B cell (primary cell): Measurements from ENCODE around the gene GLYATL3. TPM values are rescaled to one million over a fixed set of nuclear protein-coding genes. Genes with fewer than 3 reads are reported as not detected.
"Not testable (repeated sequence)": the region's sequence is repeated elsewhere in the genome, so short reads cannot be mapped to it uniquely, and the experiment has no call there.

Experiments used
- ATAC-seq: fragments of 200-7000 bp; cut with Tn5 transposase; one replicate; pipeline ENCODE4 v1.10.0; 2021; ENCODE audit warnings: low read depth, mild to moderate bottlenecking, moderate number of reproducible peaks, moderate library complexity
- CTCF ChIA-PET: fragments of 350-600 bp; sonication (Branson Sonifier 250); formaldehyde crosslinking; loops from one replicate; lab custom pipeline; 2021; ENCODE audit warnings: antibody characterized with exemption, inconsistent platforms; lab: Charles Lee
- POLR2A ChIA-PET: fragments of 350-600 bp; sonication (Branson Sonifier 250); formaldehyde crosslinking; loops from one replicate; lab custom pipeline; 2021; ENCODE audit warnings: antibody characterized with exemption; lab: Charles Lee
- DNase-seq: peaks from one replicate; pipeline ENCODE4 v3.0.0; 2013
- H2AFZ ChIP-seq: 2 replicates; pipeline ENCODE4 v1.6.1; 2012; ENCODE audit warnings: mild to moderate bottlenecking, low read depth, low read length; ENCODE audit not compliant: insufficient read depth, poor library complexity, severe bottlenecking
- H3K27ac ChIP-seq, 2 donors: 1 replicate in 1 of 2; 2 replicates in 1 of 2; pipeline ENCODE4 v1.5.1; 2012 to 2013; ENCODE audit warnings: low read length in 2 of 2, mild to moderate bottlenecking in 2 of 2, moderate library complexity in 1 of 2
- H3K27me3 ChIP-seq, 4 experiments: fragments of 200-600 bp in 1 of 4; sonication (generic) in 1 of 4; replicated peaks in 1 of 4; 1 replicate in 2 of 4; 2 replicates in 2 of 4; pipeline versions ENCODE4 v1.6.1 to v1.7.0; 2013 to 2016; ENCODE audit warnings: low read length in 3 of 4, mild to moderate bottlenecking in 2 of 4, mixed read lengths in 1 of 4, moderate library complexity in 1 of 4; ENCODE audit not compliant: insufficient read depth in 4 of 4, control insufficient read depth in 3 of 4; ENCODE audit errors: control extremely low read depth in 1 of 4
- H3K36me3 ChIP-seq, 2 experiments: replicated peaks in 1 of 2; 1 replicate in 1 of 2; 2 replicates in 1 of 2; pipeline versions ENCODE4 v1.6.1 to v1.7.1; 2013; ENCODE audit warnings: low read length in 1 of 2; ENCODE audit not compliant: insufficient read depth in 2 of 2, control insufficient read depth in 1 of 2; ENCODE audit errors: control extremely low read depth in 1 of 2, extremely low read depth in 1 of 2
- H3K4me1 ChIP-seq, 2 donors: fragments of 200-600 bp in 1 of 2; sonication (generic) in 1 of 2; 1 replicate in 1 of 2; 2 replicates in 1 of 2; pipeline versions ENCODE4 v1.5.1 to v1.6.1; 2013 to 2017; ENCODE audit warnings: low read length in 2 of 2; ENCODE audit not compliant: control insufficient read depth in 2 of 2, insufficient read depth in 2 of 2
- H3K4me2 ChIP-seq: replicated peaks from 2 replicates; pipeline ENCODE3; 2012; ENCODE audit warnings: mild to moderate bottlenecking, low read depth, low read length; ENCODE audit not compliant: poor library complexity, severe bottlenecking
- H3K4me3 ChIP-seq, 5 experiments: fragments of 200-600 bp in 1 of 5; sonication (generic) in 1 of 5; 1 replicate in 3 of 5; 2 replicates in 2 of 5; pipeline versions ENCODE4 v1.5.1 to v1.7.0; 2011 to 2016; ENCODE audit warnings: low read length in 4 of 5, mild to moderate bottlenecking in 4 of 5, low read depth in 2 of 5, control low read depth in 1 of 5, moderate library complexity in 1 of 5; ENCODE audit not compliant: insufficient read depth in 1 of 5; ENCODE audit errors: control extremely low read depth in 1 of 5, extremely low read depth in 1 of 5
- H3K79me2 ChIP-seq: fragments of 200-600 bp; sonication (generic); one replicate; pipeline ENCODE4 v1.6.0; 2016; ENCODE audit warnings: low read length; ENCODE audit not compliant: control insufficient read depth, insufficient read depth
- H3K9ac ChIP-seq: fragments of 200-600 bp; sonication (generic); 2 replicates; pipeline ENCODE4 v1.6.1; 2017; ENCODE audit warnings: mild to moderate bottlenecking, low read length, moderate library complexity
- H3K9me3 ChIP-seq, 3 donors: one replicate each; pipeline versions ENCODE4 v1.6.1 to v1.7.1; 2013; ENCODE audit warnings: low read length in 2 of 3; ENCODE audit not compliant: control insufficient read depth in 2 of 3, insufficient read depth in 1 of 3; ENCODE audit errors: control extremely low read depth in 1 of 3
- H4K20me1 ChIP-seq: 2 replicates; pipeline ENCODE4 v1.6.0; 2012; ENCODE audit warnings: mild to moderate bottlenecking, low read length; ENCODE audit not compliant: insufficient read depth, control insufficient read depth, poor library complexity, severe bottlenecking
- H3K27ac Mint-ChIP-seq: one replicate; pipeline ENCODE4 v1.8.0; 2021; ENCODE audit warnings: mixed read lengths
- H3K27me3 Mint-ChIP-seq: one replicate; pipeline ENCODE4 v1.8.0; 2021; ENCODE audit warnings: mixed read lengths
- H3K4me1 Mint-ChIP-seq: one replicate; pipeline ENCODE4 v1.8.0; 2021; ENCODE audit warnings: mixed read lengths
- H3K4me3 Mint-ChIP-seq: one replicate; pipeline ENCODE4 v1.8.0; 2021; ENCODE audit warnings: mixed read lengths
- H3K9me3 Mint-ChIP-seq: one replicate; pipeline ENCODE4 v1.8.0; 2022; ENCODE audit warnings: mixed read lengths; ENCODE audit not compliant: insufficient read depth
- CTCF ChIP-seq: fragments of 200-600 bp; IDR thresholded peaks from one replicate; pipeline ENCODE4 v1.8.0; 2022; ENCODE audit warnings: antibody characterized with exemption, mild to moderate bottlenecking
- EZH2 ChIP-seq: IDR thresholded peaks from 2 replicates; pipeline ENCODE4 v1.6.1; 2012; ENCODE audit warnings: borderline replicate concordance, low read depth, mild to moderate bottlenecking, moderate library complexity, low read length; ENCODE audit not compliant: insufficient read depth, poor library complexity, severe bottlenecking
- WGBS: methylation state at CpG from one replicate; pipeline ENCODE4 v1.1.5; 2013; ENCODE audit warnings: missing lambda C conversion rate; ENCODE audit not compliant: insufficient coverage; 5-methylcytosine and 5-hydroxymethylcytosine counted together
- intact Hi-C: fragments of 100-400 bp; cut with micrococcal nuclease; formaldehyde crosslinking; loops from one replicate; pipeline ENCODE4 v1.10.0; 2022
- polyA plus RNA-seq: library from polyadenylated mRNA; depleted of rRNA; stranded (reverse); fragments of >200 nt; gene quantifications from 2 replicates; pipeline ENCODE4 v1.2.3, GENCODE V29; 2012
- total RNA-seq, 2 donors: library from RNA; stranded (reverse); fragments of 120-200 nt in 1 of 2; gene quantifications; 1 replicate in 1 of 2; 2 replicates in 1 of 2; pipeline versions ENCODE4 v1.2.3 to v1.2.4, GENCODE V29; 2013 to 2022

GLYATL3 gene
- total and polyA plus RNA-seq, 2 donors (not counting 1 experiment from before 2014, with no cell fraction given): not detected

GRCh38 chr6:49479308-49479970 lies 20.3 kb upstream of the GLYATL3 start:
- ChIA-PET POLR2A (no interaction called here), CTCF (no interaction called here)
- intact Hi-C loops: no loop called here
- Histone ChIP-seq H3K27me3 (no peaks in the 10 kb centered on the region), H3K4me1 (no peaks in the 10 kb centered on the region), H2AFZ (no peak overlapping the region), H3K4me2 (no peak overlapping the region), H3K36me3 (peaks cover 0 to 1% of the 10 kb centered on the region in 2 experiments), H3K4me3 (no peak overlapping the region), H3K9me3 (no peaks in the 10 kb centered on the region), H4K20me1 (no peaks in the 10 kb centered on the region), H3K9ac (no peak overlapping the region), H3K27ac (no peak overlapping the region), H3K79me2 (no peaks in the 10 kb centered on the region)
- H3K4me1 Mint-ChIP-seq: no peaks in the 10 kb centered on the region
- no peak overlapping the region for H3K4me3 Mint-ChIP-seq
- H3K27ac Mint-ChIP-seq: no peak overlapping the region
- H3K9me3 Mint-ChIP-seq: no peaks in the 10 kb centered on the region
- no peak for ATAC-seq
- TF ChIP-seq CTCF (no peak), EZH2 (no peak)
- no peak for DNase-seq
- no peaks in the 10 kb centered on the region for H3K27me3 Mint-ChIP-seq
- no CpG with 5 or more reads among the region's 3 CpGs for WGBS

DNA sequence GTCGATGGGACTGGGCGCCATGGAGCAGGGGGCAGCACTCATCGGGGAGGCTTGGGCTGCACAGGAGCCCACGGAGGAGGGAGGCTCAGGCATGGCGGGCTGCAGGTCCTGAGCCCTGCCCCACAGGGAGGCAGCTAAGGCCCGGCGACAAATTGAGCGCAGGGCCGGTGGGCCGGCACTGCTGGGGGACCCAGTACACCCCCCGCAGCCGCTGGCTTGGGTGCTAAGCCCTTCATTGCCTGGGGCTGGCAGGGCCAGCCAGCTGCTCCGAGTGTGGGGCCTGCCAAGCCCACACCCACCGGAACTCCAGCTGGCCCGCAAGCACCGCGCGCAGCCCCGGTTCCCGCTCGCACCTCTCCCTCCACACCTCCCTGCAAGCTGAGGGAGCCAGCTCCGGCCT lies 17.9 kb upstream of the GLYATL3 start:
- H3K9ac ChIP-seq, H3K36me3 ChIP-seq, H3K27me3 Mint-ChIP-seq, H3K4me3 Mint-ChIP-seq, POLR2A ChIA-PET, H3K4me1 Mint-ChIP-seq, H4K20me1 ChIP-seq, H3K79me2 ChIP-seq, CTCF ChIA-PET, H3K9me3 Mint-ChIP-seq, H3K27me3 ChIP-seq, H2AFZ ChIP-seq, intact Hi-C loops, DNase-seq, H3K4me2 ChIP-seq, ATAC-seq, H3K4me1 ChIP-seq, H3K4me3 ChIP-seq, H3K27ac ChIP-seq, H3K9me3 ChIP-seq, H3K27ac Mint-ChIP-seq: not testable (repeated sequence)
- 97% methylated on average over 12 of the region's 22 CpGs for WGBS

DNA sequence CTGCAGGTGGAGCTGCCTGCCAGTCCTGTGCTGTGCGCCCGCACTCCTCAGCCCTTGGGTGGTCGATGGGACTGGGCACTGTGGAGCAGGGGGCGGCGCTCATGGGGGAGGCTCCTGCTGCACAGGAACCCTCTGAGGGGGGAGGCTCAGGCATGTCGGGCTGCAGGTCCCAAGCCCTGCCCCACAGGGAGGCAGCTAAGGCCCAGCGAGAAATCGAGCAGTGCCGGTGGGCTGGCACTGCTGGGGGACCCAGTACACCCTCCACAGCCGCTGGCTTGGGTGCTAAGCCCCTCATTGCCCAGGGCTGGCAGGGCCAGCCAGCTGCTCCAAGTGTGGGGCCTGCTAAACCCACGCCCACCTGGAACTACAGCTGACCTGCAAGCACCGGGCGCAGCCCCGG lies 16.3 kb upstream of the GLYATL3 start:
- intact Hi-C loops, H3K9ac ChIP-seq, CTCF ChIA-PET, H3K27ac Mint-ChIP-seq, H3K27ac ChIP-seq, H4K20me1 ChIP-seq, H3K27me3 ChIP-seq, H3K79me2 ChIP-seq, H2AFZ ChIP-seq, ATAC-seq, H3K9me3 Mint-ChIP-seq, H3K4me1 Mint-ChIP-seq, POLR2A ChIA-PET, H3K4me2 ChIP-seq, H3K4me1 ChIP-seq, H3K36me3 ChIP-seq, H3K4me3 Mint-ChIP-seq, H3K9me3 ChIP-seq, DNase-seq, H3K4me3 ChIP-seq, H3K27me3 Mint-ChIP-seq: not testable (repeated sequence)
- WGBS: 99% methylated on average over 10 of the region's 14 CpGs
